ENCODE results near the gene TSPAN31. TPM values are rescaled to one million over a fixed set of nuclear protein-coding genes. Genes with fewer than 3 reads are reported as not detected.

Gene TSPAN31
- total RNA-seq, 4 donors from 2014 or later, result 38.2 to 103 (median 51.0) TPM

GRCh38 chr12:57724003-57724935, 20.6 kb upstream of the TSPAN31 start:
- intact Hi-C loops (cut with DNase I; ENCODE audit: low total_unique reads), result no loop called here
- no peaks in the 10 kb centered on the region for H3K27me3 ChIP-seq
- H3K36me3 ChIP-seq, result no peaks in the 10 kb centered on the region
- no peak overlapping the region for H3K4me3 ChIP-seq
- no peak overlapping the region for H3K27ac ChIP-seq
- H3K4me1 ChIP-seq, result no peaks in the 10 kb centered on the region
- TF ChIP-seq CTCF (IDR thresholded peaks at IDR 0.05) (no peak), POLR2A (IDR thresholded peaks at IDR 0.05) (no peak)
- DNase-seq, result no peak
- H3K9me3 ChIP-seq, result no peaks in the 10 kb centered on the region

- no peaks in the 10 kb centered on the region for H3K36me3 ChIP-seq
- DNase-seq, result no peak
- no peaks in the 10 kb centered on the region for H3K27me3 ChIP-seq
- no peak overlapping the region for H3K4me3 ChIP-seq
- TF ChIP-seq POLR2A (IDR thresholded peaks at IDR 0.05) (no peak), CTCF (IDR thresholded peaks at IDR 0.05) (no peak)
- H3K9me3 ChIP-seq, result no peaks in the 10 kb centered on the region
- no peaks in the 10 kb centered on the region for H3K4me1 ChIP-seq
- H3K27ac ChIP-seq, result no peak overlapping the region
- intact Hi-C loops (cut with DNase I; ENCODE audit: low total_unique reads), result no loop called here
Measured at GRCh38 chr12:57724936-57725740, 19.7 kb upstream of the TSPAN31 start.

- DNase-seq, result no peak
- Histone ChIP-seq H3K4me3 (peak overlapping the region; percentile 53 to 59), H3K36me3 (no peaks in the 10 kb centered on the region), H3K9me3 (no peaks in the 10 kb centered on the region), H3K27ac (peak overlapping the region in 1 of 2 donors; percentile 39), H3K4me1 (no peaks in the 10 kb centered on the region), H3K27me3 (no peaks in the 10 kb centered on the region)
- intact Hi-C loops (cut with DNase I; ENCODE audit: low total_unique reads), result no loop called here
- TF ChIP-seq POLR2A (IDR thresholded peaks at IDR 0.05), result no peak
- no peak for TF ChIP-seq CTCF (IDR thresholded peaks at IDR 0.05)
Measured at GRCh38 chr12:57725851-57726150, 19.0 kb upstream of the TSPAN31 start.

- Histone ChIP-seq H3K4me1 (no peaks in the 10 kb centered on the region), H3K36me3 (no peaks in the 10 kb centered on the region), H3K27me3 (no peaks in the 10 kb centered on the region), H3K4me3 (peak overlapping the region; percentile 53 to 59), H3K27ac (peak overlapping the region; percentile 39 to 56), H3K9me3 (no peaks in the 10 kb centered on the region)
- TF ChIP-seq POLR2A (IDR thresholded peaks at IDR 0.05) (peak in 1 of 2 donors; percentile 22), CTCF (IDR thresholded peaks at IDR 0.05) (peak; percentile 68 to 76 (median 72))
- intact Hi-C loops (cut with DNase I; ENCODE audit: low total_unique reads), result no loop called here
- peak; percentile 82 to 84 for DNase-seq
Measured at GRCh38 chr12:57726151-57726883, 18.5 kb upstream of the TSPAN31 start.

All from uterus (tissue), 4 donors.